Sigmoid colon (tissue), 4 donors: ENCODE measurements around the gene STX19.

Experiments
- CTCF ChIP-seq, 4 experiments: fragments of 450-650 bp in 3 of 4; fragments of 200-600 bp in 1 of 4; IDR thresholded peaks; one replicate each; pipeline ENCODE4 v1.5.1; 2016 to 2019; ENCODE audit warnings: antibody characterized with exemption in 4 of 4, mild to moderate bottlenecking in 3 of 4, moderate library complexity in 2 of 4
- POLR2AphosphoS5 ChIP-seq, 4 donors: sonication (generic); formaldehyde crosslinking; IDR thresholded peaks; one replicate each; pipeline ENCODE4 v1.6.1; 2017; ENCODE audit warnings: antibody characterized with exemption in 4 of 4

DNA sequence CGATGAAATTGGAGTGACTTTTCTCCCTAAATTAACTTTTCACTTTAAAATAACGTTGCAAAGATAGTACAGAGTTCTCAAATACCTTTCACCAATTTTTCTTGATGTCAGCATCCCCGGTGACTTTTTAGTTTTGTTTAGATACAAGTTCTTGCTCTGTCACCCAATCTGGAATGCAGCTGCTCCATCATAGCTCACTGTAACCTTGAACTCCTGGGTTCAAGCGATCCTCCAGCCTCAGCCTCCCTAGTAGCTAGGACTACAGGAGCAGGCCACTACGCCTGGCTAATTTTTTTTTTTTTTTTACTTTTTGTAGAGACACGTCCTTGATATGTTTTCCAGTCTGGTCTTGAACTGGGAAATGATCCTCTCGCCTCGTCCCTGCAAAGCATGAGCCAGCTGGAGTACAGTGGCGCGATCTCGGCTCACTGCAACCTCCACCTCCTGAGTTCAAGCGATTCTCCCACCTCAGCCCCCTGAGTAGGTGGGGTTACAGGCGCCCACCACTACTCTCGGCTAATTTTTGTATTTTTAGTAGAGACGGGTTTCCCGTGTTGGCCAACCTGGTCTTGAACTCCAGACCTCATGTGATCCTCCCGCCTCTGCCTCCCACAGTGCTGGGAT lies 35.2 kb upstream of the STX19 start:
- TF ChIP-seq CTCF (IDR thresholded peaks at IDR 0.05) (no peak), POLR2AphosphoS5 (IDR thresholded peaks at IDR 0.05) (no peak)
